Non-pigmented ciliary epithelial cell (primary cell): ENCODE data around the gene EPS8L2.

ENCODE experiments used
- DNase-seq: peaks from one replicate; pipeline ENCODE4 v3.0.0-alpha.2; 2010; ENCODE audit warnings: low read depth

Gene EPS8L2

GRCh38 chr11:704781-705645, 1.0 kb upstream of the EPS8L2 start:
- DNase-seq, result no peak

GRCh38 chr11:706439-706956, 467 bp downstream of the EPS8L2 start:
- DNase-seq, result no peak

GRCh38 chr11:706957-707816, 1.2 kb downstream of the EPS8L2 start:
- no peak for DNase-seq

- DNase-seq, result no peak
Observed at GRCh38 chr11:707817-708420, 1.9 kb downstream of the EPS8L2 start.

GRCh38 chr11:708511-708910, 2.5 kb downstream of the EPS8L2 start:
- DNase-seq, result no peak

- no peak for DNase-seq
Observed at GRCh38 chr11:709109-709997, 3.3 kb downstream of the EPS8L2 start.

GRCh38 chr11:714436-714835, 8.4 kb downstream of the EPS8L2 start:
- no peak for DNase-seq

- DNase-seq, result no peak
Observed at GRCh38 chr11:719214-720016, 13.4 kb downstream of the EPS8L2 start.

GRCh38 chr11:720017-720641, 14.1 kb downstream of the EPS8L2 start:
- no peak for DNase-seq

- no peak for DNase-seq
Observed at GRCh38 chr11:720642-721246, 14.7 kb downstream of the EPS8L2 start.

GRCh38 chr11:721247-721740, 15.3 kb downstream of the EPS8L2 start:
- DNase-seq, result no peak

GRCh38 chr11:721741-722345, 15.8 kb downstream of the EPS8L2 start:
- DNase-seq, result no peak

GRCh38 chr11:722346-722811, 16.3 kb downstream of the EPS8L2 start:
- DNase-seq, result no peak

- DNase-seq, result peak; percentile 36
Observed at GRCh38 chr11:723120-723883, 17.3 kb downstream of the EPS8L2 start.

- no peak for DNase-seq
Observed at GRCh38 chr11:724049-724777, 18.2 kb downstream of the EPS8L2 start.

GRCh38 chr11:724778-725386, 18.9 kb downstream of the EPS8L2 start:
- no peak for DNase-seq

GRCh38 chr11:725624-726202, 19.7 kb downstream of the EPS8L2 start:
- DNase-seq, result no peak
